Breast epithelium (tissue), 3 donors: Measurements from ENCODE around the gene CDH23.

Experiments used
- POLR2A ChIP-seq: fragments of 450-650 bp; IDR thresholded peaks from one replicate; pipeline ENCODE4 v1.6.1; 2016; ENCODE audit warnings: antibody characterized with exemption, mild to moderate bottlenecking, moderate library complexity
- POLR2AphosphoS5 ChIP-seq, 3 donors: sonication (generic); formaldehyde crosslinking; IDR thresholded peaks; one replicate each; pipeline ENCODE4 v1.6.1; 2017; ENCODE audit warnings: antibody characterized with exemption in 3 of 3
- TF ChIP-seq, protein P1 (sequence below), 3 donors: fragments of 450-650 bp; IDR thresholded peaks; one replicate each; pipeline ENCODE4 v1.5.1; 2016 to 2017; ENCODE audit warnings: antibody characterized with exemption in 3 of 3, mild to moderate bottlenecking in 3 of 3, moderate library complexity in 3 of 3

DNA sequence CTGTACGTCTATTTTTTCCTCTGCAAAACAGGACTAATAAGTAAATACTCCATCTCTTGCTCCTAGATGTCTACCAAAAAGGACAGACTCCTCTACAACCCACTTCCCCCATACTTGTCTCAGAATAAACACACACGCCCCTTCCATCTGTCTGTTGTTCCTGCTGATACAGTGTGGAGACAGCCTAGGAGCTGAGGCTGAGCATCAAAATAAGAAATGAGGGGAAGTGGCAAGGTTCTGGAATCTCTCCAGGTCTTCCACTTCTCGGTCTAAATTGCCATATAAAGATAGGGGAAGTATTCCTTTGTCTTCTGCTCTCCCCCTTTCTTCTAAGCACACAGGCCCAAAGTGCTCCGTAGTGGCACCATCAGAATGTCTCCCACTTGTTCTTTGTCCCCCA lies 407.4 kb downstream of the CDH23 start:
- TF ChIP-seq, protein P1, sequence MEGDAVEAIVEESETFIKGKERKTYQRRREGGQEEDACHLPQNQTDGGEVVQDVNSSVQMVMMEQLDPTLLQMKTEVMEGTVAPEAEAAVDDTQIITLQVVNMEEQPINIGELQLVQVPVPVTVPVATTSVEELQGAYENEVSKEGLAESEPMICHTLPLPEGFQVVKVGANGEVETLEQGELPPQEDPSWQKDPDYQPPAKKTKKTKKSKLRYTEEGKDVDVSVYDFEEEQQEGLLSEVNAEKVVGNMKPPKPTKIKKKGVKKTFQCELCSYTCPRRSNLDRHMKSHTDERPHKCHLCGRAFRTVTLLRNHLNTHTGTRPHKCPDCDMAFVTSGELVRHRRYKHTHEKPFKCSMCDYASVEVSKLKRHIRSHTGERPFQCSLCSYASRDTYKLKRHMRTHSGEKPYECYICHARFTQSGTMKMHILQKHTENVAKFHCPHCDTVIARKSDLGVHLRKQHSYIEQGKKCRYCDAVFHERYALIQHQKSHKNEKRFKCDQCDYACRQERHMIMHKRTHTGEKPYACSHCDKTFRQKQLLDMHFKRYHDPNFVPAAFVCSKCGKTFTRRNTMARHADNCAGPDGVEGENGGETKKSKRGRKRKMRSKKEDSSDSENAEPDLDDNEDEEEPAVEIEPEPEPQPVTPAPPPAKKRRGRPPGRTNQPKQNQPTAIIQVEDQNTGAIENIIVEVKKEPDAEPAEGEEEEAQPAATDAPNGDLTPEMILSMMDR (IDR thresholded peaks at IDR 0.05): no peak
- TF ChIP-seq POLR2AphosphoS5 (IDR thresholded peaks at IDR 0.05) (no peak), POLR2A (no peak)
